HG02870 (cell line): ENCODE measurements around the gene CLEC3B.
"Not testable (repeated sequence)": the region's sequence is repeated elsewhere in the genome, so short reads cannot be mapped to it uniquely, and the experiment has no call there.

ENCODE experiments used
- ATAC-seq: cut with Tn5 transposase; IDR thresholded peaks from one replicate; pipeline ENCODE4 v1.9.1; 2021; ENCODE audit warnings: mild to moderate bottlenecking, moderate library complexity; ENCODE audit not compliant: unreplicated experiment

The CLEC3B gene

DNA sequence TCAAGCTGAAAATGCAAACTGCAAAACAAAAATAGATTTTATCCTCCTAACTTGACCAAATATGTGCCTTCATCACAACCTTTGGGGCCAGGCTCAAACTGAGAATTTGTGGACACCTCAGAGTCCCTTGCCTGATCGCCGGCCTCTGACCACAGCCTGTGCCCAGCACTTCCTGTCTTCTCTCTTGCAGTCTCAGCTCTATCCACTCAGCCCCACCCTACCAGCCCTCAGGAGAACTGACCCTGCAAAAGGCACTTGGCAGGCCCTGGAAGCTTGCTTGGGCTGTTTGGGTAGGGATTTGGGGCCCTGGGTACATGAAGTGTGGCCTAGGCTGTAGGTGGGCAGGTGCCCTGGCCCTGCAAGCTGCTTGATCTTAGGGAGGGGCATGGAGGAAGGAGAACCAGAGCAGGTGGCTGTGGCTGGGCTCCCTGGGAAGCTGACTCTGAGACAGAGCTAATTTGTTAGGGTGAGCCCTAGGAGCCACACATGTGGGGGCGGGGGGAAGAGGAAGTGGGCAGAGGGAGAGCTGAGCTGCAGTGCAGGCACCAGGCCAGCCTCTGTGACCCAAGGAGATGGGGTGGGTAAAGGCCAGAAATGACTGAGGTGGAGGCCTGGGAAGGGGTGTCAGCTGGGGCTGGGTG, 8.6 kb downstream of the CLEC3B start:
- ATAC-seq = no peak

DNA sequence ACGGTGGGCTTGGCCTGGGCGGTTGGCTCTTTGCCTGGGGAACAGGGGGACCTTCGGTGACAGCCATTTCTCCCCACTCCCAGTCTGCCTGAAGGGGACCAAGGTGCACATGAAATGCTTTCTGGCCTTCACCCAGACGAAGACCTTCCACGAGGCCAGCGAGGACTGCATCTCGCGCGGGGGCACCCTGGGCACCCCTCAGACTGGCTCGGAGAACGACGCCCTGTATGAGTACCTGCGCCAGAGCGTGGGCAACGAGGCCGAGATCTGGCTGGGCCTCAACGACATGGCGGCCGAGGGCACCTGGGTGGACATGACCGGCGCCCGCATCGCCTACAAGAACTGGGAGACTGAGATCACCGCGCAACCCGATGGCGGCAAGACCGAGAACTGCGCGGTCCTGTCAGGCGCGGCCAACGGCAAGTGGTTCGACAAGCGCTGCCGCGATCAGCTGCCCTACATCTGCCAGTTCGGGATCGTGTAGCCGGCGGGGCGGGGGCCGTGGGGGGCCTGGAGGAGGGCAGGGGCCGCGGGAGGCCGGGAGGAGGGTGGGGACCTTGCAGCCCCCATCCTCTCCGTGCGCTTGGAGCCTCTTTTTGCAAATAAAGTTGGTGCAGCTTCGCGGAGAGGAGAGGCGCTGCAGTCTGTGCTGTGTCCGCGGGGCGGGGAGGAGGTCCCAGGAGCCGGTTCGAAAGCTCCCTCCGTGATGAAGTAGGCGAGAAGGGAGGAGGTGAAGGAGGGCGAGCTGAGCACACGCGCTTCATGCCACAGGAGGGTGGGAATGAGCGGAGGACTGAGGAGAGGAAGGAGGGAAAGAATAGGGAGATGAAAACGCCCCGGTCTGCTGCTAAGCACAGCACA, 9.6 kb downstream of the CLEC3B start:
- no peak for ATAC-seq

DNA sequence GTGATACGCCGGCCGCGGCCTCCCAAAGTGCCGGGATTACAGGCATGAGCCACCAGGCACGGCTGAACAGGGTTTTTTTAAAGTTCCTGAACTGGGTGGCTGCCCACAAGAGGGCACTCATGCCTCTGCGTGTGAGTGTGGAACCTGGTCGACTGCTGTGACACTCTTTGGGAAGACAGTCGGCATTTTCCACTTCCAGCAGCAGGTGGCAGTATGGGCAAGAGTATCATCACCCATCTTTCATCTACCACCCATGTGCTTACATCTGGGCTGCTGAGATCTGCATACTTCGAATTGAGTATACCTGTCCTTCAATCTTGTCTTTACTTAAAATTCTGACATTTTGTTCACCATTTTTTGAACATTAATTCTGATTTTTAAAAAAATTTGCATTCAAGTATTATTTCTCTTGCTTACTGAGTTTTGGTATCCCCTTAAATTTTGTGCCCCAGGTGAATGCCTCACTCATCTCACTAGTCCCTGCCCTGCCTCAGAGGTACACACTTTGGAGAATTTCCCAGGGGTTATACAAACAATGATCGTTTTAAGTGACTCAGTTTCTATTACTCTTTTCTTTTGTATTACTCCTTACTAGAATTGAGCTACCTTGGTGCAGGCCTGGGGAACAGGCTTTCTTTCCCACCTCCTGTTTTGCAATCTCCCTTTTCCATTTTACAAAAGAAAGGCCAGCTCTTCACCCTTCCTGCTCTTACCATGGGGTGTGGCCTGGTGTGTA, 11.8 kb downstream of the CLEC3B start:
- ATAC-seq = peak; percentile 81

DNA sequence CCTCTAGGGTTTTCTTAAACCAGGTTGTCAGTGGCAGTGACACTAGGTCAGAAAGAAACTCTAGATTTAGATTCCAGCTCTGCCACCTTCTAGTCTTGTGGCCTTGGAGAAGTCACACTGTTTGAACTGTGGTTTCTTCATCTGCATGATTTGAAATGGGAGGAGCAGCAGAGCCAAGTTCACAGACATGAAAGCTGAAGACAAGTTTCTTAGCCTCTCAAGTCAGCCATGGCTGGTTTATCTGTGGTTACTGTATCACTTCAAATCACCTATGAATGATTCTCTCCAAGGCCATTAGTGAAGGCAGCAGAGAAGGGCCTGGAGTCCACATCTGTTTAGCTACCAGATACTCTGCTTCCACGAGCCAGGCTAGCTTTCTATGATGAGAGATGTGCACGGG, 15.6 kb downstream of the CLEC3B start:
- no peak for ATAC-seq

DNA sequence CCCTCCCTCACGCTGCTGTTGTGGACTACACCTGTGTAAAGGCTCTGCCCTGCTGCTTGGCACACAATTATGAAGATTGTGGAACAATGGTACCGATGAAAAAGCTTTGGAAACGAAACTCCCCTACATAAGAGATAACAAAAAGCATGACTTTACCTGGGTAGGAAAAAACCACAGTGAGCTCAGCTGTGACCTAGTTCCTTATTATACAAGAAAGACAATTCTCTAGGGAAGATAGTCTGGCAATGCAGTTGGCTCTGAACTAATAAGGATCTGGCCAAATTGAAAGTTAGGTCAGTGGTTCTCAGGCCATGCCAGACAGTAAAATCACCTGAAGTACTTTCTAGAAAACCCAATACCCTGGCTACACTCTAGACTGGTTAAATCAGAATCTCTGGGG, 16.1 kb downstream of the CLEC3B start:
- no peak for ATAC-seq

DNA sequence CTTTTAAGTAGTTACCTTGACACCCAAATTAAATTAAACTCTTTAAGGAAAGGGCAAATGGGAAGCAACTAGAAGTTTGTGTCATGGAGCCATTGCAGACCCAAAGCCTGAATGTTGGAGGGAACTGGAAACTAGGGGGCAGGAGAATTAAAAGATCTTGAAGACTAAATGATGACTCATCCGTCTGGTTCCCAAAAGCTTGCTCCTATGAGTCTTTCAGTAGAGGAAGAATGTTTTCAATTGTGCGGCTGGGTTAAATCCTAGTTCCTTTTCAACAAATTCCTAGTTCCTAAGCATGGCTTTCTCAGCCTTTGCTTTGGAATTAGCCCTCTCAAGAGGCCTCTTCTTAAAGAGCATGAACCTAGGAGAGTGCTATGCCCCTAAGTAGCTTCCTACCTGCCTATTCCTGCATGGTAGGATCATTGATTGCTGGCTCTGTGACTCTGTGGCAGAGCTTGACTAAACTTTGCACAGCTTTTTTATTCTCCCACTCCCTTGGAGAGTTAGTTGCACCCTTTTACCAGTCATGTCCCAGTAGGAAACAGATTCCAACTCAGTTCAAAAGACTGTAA, 17.7 kb downstream of the CLEC3B start:
- ATAC-seq = no peak

DNA sequence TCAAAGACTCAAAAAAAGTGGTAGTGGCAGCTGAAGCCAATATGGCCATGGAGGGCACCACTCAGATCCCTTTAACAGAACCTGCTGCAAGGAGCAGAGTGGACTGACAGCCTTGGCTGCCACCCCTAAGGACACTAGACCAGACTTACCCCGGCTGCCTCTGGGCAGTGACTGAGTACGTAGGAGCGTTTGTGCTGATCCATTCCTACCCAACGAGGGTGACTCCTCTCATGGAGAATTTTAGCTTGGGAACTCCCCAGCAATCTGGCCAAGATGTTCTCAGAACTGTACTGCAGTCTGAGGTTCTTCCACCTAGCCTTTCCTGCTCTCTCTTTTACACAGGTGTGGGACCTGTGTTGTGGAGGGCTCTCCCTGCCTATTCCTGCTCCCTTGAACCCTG, 22.1 kb downstream of the CLEC3B start:
- ATAC-seq = no peak

DNA sequence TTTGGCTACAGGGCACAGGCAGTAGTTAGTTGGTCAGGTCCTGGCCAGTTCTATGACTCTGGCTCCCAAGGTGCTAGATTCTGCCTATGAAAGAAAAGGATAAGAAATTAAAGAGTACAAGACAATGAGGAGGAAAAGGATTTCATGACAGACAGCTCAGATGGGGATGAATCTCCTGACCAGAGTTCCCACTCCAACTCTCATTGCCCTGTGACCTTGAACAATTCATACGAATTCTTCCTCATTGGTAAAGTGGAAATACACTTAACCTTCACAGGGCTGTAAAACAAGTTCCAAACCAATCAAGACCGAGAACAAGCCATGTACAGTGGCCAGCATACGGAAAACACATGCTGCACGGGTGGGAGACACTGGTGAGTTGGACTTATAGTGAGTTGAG, 23.7 kb downstream of the CLEC3B start:
- no peak for ATAC-seq

DNA sequence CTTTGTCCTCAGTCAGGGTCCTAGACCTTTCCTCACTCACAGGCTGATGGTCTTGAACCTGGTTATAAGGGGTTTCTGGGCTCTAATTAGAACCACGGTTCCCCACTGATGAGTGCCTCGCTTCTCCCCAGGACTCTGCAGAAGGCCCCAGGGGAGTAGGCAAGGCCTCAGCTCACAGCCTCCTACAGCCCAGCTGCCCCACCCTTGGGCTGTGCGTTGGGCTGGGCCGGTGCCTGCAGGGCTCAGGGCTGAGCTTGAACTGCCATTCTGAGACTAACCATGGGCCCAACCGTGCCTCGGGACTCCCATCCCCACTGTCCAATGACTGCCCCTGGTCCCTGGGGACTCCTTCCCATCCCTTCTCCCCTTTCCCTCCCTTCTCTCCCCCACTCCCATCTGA, 25.6 kb downstream of the CLEC3B start:
- ATAC-seq = no peak

DNA sequence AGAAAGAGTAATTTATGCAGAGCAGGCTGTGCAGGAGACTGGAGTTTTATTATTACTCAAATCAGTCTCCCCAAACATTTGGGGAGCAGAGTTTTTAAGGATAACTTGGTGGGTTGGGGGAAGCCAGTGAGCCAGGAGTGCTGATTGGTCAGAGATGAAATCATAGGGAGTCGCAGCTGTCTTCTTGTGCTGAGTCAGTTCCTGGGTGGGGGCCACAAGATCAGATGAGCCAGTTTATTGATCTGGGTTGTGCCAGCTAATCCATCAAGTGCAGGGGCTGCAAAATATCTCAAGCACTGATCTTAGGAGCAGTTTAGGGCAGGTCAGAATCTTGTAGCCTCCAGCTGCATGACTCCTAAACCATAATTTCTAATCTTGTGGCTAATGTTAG, 27.7 kb downstream of the CLEC3B start:
- ATAC-seq = not testable (repeated sequence)

DNA sequence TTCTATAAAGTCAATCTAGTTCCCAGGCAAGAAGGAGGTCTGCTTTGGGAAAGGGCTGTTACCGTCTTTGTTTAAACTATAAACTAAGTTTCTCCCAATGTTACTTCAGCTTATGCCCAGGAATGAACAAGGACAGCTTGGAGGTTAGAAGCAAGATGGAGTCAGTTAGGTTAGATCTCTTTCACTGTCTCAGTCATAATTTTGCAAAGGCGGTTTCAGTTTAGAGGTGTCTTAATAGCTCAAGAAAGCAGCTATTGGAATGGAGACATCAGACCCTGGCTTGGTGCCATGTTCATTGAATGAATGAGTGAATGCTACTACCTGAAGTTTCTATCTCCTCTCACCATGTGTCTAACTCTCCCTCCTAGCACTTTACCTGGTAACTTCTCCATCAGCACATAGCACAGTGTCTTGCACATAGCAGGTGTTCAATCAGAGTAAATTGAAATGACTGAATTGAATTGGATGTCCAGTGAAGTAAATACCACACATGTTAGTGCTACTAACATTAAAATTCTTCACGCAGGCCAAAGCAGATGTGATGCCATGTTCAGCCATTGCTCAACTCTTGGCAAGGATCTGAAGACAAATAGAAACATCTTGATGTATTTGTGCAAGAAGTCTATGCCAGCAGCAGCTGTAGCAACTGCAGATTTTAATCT, 28.2 kb downstream of the CLEC3B start:
- ATAC-seq = no peak

DNA sequence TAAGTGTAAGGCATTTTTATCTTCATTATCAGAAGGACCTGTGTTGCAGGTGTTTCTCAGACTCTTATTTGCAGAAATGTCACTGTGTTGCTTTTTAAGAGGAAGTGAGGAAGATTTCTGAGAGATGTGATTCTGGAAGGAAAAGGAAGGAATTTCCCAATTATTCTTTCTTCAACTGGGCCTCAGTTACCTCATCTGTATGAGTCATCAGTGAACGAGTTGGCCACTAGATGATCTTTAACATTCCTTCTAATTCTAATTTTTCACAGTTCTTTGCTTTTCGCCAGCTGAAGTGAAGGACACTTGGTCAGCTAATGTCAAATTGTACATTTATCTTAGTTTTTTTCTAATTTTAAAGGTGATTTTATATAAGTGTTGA, 28.9 kb downstream of the CLEC3B start:
- no peak for ATAC-seq

DNA sequence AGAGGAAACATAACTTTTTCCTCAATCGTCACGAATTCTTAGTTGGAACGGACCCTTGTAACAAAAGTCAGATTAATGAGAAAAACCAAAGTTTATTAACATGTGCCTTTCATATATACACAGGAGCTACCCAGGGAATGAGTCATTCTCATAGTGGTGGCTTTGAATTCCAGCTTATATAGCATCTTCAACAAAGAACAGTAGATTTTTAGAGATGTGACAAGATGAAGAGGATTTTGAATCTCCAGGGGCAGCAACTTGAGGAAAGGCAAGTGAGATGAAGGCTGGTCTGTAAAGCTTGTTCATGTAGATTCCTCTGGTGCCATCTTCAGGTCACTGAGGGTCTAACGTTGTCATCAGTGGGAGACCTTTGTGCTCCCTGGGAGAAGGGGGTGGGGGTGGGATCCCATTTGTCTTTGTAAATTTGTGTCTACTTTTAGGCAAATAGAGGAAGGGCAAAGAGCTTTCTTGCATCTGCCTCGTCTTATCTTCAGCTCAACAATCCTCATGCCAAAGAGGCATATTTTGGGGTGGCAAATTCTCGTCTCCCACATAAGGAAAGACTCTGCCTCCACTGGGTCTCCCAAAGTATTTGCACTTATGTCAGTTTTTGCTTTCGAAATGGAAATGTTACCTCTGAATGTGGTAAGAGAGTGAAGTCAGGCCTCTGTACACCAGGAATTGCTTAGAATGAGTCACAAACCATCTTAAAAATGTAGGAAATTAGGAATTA, 29.5 kb downstream of the CLEC3B start:
- ATAC-seq = no peak

DNA sequence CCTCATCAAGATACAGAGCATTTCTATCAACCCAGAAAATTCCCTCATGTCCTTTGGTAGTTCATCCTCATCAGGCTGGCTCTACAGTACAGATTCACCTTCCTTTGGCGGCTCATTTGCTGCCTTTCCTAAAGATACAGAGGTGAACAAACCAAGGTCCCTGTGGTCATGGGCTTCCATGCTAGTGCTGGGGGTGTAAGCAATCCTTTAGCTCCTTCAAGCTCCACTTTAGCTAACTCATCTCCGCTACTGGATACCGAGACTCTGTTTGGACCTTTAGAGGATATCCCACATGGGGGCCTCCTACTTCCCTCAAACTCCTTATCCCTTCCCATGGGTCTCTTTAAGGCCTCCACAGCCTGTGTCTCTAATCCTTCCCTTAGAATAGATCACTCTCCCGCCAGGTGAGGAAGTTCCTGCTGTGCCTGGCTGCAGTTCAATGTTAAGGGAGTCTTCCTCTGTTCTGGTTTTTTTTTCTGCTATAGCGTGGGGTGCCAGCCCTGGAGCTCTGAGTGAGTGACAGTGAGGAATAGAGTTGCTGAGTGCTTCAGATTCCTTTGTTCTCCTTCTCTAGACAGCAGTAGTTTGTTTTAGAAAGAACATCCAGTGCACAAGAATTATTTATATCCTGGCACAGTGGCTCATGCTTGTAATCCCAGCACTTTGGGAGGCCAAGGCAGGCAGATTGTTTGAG, 30.7 kb downstream of the CLEC3B start:
- ATAC-seq = no peak

DNA sequence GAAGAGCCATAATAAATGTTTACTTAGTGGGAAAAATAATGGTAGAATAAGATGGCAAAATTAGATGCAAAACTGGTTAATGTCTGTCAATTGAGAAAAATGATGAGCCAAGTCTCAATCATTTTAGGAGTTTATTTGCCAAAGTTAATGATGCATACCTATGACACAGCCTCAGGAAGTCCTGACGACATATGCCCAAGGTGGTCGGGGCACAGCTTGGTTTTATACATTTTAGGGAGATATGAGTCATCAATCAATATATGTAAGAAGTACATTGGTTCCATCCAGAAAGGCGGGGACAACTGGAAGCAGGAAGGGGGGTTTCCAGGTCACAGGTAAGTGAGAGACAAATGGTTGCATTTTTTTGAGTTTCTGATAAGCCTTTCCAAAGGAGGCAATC, 31.5 kb downstream of the CLEC3B start:
- no peak for ATAC-seq

DNA sequence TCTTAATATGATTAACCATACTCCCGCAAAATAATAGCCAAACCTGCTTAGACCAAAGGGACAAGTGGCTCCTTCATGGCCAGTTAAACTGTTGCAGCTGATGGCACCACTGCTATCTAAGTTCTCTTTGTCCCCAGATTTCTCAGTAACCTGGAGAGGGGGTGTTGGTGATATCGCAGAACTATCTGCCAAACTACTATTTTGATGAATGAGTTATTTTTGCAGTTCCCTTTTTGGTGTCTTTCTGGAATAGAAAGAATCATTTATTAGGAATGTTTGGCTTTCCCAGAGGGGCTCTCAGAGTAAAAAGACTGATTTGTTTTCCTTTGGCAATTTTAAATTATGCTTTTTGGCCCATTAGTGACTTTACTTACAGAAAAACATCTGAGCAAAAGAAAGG, 33.0 kb downstream of the CLEC3B start:
- ATAC-seq = no peak

DNA sequence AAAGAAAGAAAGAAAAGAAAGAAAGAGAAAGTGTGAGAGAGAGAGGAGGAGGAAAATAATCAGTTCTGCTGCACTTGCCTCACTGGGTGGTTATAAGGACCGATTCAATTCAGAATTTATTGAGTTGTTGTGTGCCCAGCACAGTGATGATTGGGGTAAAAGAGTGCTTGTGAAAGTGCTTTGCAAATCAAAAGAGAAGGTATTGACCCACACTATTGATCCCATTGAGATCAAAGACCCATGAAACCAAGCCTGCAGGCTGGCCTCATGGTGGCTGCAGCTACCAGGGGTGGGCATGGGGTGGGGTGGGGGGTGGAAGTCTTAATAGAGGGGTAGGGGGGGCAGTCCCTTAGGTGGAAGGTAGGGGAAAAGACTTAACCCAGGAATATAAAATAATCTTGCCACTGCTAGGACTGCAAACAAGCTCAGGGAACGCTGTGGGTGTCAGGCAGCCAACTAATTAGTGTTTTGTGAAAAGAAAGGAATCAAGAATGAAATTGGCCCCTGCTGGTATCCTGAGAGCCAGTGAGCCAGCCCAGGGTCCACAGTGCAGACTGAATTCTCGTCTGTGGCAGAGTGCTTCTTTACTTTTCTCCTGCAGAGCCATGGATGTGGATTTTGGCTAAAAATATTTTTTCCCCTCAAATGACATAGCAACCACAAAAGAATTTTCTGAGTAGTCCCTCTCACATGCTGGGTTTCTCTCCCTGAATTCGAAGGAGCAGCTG, 34.2 kb downstream of the CLEC3B start:
- no peak for ATAC-seq

DNA sequence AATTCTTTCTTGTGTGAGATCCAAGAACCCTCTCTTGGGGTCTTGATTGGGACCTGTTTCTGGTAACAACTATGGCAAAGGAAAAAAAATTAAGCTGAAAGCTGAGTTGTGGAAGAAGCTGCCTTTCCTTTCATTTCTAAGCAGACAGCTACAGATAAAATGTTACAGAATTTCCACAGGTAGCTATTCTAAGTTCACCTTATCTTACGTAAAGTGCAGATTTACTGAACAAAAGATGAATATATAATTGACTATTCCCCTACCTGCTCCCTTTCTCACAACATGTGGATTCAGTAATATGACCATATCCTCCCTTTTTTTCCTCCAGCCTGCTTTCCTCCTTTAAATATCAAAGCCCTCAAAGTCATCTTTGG, 36.6 kb downstream of the CLEC3B start:
- no peak for ATAC-seq
